ENCODE data around the gene NDUFB11. TPM values are rescaled to one million over a fixed set of nuclear protein-coding genes. Genes with fewer than 3 reads are reported as not detected.
"Not testable (repeated sequence)": the region's sequence is repeated elsewhere in the genome, so short reads cannot be mapped to it uniquely, and the experiment has no call there.

Gene NDUFB11
- total RNA-seq, 2 donors from 2014 or later: 72.3 to 94.4 TPM

DNA sequence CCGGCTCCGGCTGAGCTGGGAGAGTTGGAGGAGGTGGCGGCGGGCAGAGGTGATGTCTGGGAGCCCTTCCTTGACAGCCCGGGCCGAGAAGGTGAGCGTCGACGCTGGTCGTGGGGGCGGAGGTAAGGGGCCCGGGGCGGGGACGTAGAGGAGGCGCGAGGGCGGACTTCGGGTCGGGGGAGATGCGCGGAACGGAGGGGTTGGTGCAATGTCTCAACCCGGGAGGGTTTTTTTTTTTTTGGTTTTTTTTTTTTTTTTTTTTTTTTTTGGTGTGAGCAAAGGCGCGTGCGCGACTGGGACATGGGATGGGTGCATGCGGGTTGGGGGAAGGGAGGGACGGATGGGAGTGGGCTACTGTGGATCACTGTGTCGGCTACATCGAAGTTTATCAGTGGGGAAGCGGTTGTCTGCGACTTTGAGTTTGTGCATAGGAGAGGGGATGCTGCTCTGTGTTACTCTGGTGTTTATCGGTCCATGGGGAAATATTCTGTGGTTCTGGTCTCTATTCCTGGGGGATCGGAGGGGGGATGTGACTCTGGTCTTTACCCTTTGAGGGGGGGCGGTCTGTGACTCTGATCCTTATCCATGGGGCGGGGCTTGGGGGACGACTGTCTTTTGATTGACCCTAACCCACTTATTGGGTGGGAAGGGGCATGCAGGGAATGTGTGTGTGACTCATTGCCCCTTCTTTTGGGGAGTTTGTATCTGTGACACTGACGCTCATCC lies 1.1 kb upstream of the NDUFB11 start:
- peaks cover 9% of the 10 kb centered on the region for H3K4me1 Mint-ChIP-seq
- H3K4me3 Mint-ChIP-seq: peak overlapping the region; percentile 99
- H3K36me3 Mint-ChIP-seq (ENCODE audit: low read depth): peaks cover 83% of the 10 kb centered on the region
- H3K27me3 Mint-ChIP-seq: no peaks in the 10 kb centered on the region
- no peaks in the 10 kb centered on the region for H3K9me3 Mint-ChIP-seq
- H3K27ac Mint-ChIP-seq: peak overlapping the region; percentile 100
- no peak for ATAC-seq (replicated peaks)

DNA sequence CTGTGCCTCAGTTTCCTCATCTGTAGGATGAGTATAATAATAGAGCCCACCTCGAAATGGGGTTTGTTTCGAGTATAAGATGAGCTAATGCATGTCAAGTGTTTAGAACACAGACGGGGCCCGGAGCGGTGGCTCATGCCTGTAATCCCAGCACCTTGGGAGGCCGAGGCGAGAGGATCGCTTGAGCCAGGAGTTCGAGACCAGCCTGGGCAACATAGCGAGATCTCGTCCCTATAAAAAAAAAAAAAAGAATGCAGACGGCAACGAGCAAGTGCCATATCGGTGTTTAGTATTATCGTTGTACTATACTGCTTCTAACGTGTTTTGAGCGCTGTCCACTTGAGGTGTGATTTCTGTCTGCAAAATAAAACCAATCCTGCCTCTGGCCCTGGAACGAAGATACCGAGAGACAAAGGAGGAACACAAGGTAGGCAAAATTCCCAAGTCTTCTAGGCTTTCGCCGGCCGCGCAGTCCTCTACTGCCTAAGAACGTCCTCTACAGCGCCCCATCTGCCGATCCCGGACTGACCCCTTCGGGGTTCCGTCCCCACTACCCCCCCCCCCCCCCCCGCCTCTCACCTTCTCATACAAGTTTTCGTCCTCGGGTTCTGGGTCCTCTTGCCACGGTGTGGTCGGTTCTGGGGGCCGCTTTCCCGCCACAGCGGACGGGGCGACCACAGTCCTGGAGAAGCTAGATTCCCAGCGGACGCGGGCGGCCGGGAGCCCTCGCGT lies 442 bp downstream of the NDUFB11 start:
- Mint-ChIP-seq H3K27me3 (no peaks in the 10 kb centered on the region), H3K27ac (peak overlapping the region; percentile 100), H3K4me3 (peak overlapping the region; percentile 99), H3K9me3 (no peaks in the 10 kb centered on the region), H3K36me3 (ENCODE audit: low read depth) (peaks cover 83% of the 10 kb centered on the region), H3K4me1 (peaks cover 11% of the 10 kb centered on the region)
- ATAC-seq (replicated peaks): no peak

DNA sequence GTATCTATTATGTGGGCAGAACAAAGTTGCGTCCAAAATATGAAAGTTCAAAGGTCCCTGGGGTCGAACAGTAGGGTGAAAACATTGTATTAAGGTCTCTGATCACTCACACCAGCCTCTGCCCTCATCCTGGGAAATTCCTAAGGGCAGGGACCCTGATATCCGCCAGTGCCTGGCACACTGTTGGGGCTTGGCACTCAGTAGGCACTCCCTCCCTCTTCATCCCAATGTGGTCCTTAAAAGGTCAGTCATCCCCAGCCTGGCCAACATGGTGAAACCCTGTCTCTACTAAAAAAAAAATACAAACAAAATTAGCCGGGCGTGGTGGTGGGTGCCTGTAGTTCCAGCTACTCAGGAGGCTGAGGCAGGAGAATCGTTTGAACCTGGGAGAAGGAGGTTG lies 6.3 kb downstream of the NDUFB11 start:
- no peaks in the 10 kb centered on the region for H3K9me3 Mint-ChIP-seq
- peaks cover 10% of the 10 kb centered on the region for H3K4me1 Mint-ChIP-seq
- peaks cover 38% of the 10 kb centered on the region for H3K36me3 Mint-ChIP-seq (ENCODE audit: low read depth)
- H3K27me3 Mint-ChIP-seq: no peaks in the 10 kb centered on the region
- no peak overlapping the region for H3K27ac Mint-ChIP-seq
- no peak for ATAC-seq (replicated peaks)
- H3K4me3 Mint-ChIP-seq: no peak overlapping the region

DNA sequence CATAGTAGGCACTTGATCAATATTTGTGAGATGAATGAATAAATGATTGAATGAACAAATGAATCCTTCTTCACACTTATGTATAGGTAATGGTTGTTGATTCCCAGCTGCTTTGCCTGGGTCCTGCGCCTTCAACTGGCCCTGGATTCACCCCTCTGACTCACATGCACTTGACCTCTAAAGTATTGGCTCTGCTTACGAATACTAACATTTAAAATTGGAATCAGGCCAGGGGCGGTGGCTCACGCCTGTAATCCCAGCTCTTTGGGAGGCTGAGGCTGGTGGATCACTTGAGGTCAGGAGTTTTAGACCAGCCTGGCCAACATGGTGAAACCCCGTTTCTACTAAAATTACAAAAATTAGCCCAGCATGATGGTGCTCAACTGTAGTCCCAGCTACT lies 8.9 kb downstream of the NDUFB11 start:
- not testable (repeated sequence) for H3K4me1 Mint-ChIP-seq; H3K27me3 Mint-ChIP-seq; H3K9me3 Mint-ChIP-seq; ATAC-seq (replicated peaks); H3K4me3 Mint-ChIP-seq; H3K27ac Mint-ChIP-seq
- H3K36me3 Mint-ChIP-seq (ENCODE audit: low read depth): peaks cover 15% of the 10 kb centered on the region

DNA sequence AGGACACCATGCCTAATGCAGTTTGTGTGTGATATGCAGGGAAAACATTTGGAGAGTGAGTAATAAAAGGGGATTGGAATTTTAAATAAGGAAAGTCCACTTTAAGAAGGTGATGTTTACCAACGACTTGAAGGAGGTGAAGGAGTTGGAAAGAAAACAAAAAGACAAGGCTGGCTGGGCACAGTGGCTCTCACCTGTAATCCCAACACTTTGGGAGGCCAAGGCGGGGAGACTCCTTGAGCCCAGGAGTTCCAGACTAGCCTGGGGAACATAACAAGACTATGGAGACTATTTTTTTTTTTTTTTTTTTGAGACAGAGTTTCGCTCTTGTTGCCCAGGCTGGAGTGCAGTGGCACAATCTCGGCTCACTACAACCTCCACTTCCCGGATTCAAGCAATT lies 11.0 kb downstream of the NDUFB11 start:
- Mint-ChIP-seq H3K27me3 (no peaks in the 10 kb centered on the region), H3K4me1 (no peaks in the 10 kb centered on the region), H3K27ac (no peak overlapping the region), H3K4me3 (no peak overlapping the region), H3K36me3 (ENCODE audit: low read depth) (no peaks in the 10 kb centered on the region), H3K9me3 (no peaks in the 10 kb centered on the region)
- ATAC-seq (replicated peaks): no peak

DNA sequence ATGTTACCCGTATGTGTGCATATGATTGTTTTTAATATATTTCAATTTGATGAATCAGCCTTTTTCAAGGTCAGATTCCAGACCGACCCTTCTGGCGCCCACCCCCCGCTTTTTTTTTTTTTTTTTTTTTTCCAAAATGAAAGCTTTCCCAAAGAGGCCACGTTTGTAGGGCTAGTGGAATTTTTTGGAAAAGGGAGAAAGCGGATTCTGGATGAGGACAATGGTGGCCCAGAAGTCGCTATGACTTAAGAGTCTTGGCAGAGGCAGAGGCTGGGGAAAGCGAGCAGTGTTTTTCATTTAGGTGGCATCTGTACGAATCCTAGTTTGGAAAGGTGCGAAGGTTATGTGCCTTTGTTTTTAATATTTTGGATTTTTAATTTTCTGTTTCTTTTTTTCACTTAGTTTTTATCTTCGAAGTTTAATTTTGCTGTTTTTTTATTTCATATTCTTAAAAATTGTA lies 14.6 kb downstream of the NDUFB11 start:
- H3K27me3 Mint-ChIP-seq: no peaks in the 10 kb centered on the region
- no peaks in the 10 kb centered on the region for H3K36me3 Mint-ChIP-seq (ENCODE audit: low read depth)
- H3K4me1 Mint-ChIP-seq: no peaks in the 10 kb centered on the region
- ATAC-seq (replicated peaks): no peak
- peak overlapping the region; percentile 94 for H3K27ac Mint-ChIP-seq
- peak overlapping the region; percentile 96 for H3K4me3 Mint-ChIP-seq
- H3K9me3 Mint-ChIP-seq: no peaks in the 10 kb centered on the region

DNA sequence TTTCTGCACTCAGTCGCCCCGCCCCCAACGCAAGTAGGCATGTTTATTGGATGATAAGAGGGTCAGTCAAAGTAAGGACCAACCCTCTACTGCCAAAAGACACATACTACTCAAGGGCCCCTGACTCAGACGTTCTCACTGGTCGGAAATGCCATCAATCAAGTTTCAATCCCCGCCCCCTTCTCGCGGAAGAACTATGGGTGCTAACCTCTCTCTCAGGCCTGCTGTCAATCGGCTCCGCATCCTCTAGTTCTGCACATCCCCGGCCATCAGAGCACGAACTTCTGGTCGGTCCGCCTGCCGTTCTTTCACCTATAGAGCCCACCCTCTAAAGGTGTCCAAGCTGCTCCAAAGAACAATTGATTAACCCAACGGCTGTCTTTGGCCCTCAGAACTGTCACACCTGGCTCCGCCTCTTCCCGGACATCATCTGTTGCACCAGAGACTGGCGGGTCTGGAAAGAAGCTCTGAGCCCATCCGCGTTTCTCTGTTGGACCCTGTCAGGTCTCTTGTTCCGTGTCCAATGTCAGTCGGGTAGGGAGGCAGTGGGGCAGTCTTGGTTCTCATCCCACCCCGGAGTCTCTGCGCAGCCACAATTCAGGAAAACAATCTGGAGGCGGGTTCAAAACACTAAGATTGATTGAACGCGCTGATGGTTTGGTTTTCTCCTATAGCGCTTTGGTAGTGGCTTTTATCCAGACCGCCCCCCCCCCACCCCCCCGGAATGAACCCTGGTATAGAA lies 15.2 kb downstream of the NDUFB11 start:
- Mint-ChIP-seq H3K4me1 (no peaks in the 10 kb centered on the region), H3K27me3 (no peaks in the 10 kb centered on the region)
- ATAC-seq (replicated peaks): peak; percentile 99

DNA sequence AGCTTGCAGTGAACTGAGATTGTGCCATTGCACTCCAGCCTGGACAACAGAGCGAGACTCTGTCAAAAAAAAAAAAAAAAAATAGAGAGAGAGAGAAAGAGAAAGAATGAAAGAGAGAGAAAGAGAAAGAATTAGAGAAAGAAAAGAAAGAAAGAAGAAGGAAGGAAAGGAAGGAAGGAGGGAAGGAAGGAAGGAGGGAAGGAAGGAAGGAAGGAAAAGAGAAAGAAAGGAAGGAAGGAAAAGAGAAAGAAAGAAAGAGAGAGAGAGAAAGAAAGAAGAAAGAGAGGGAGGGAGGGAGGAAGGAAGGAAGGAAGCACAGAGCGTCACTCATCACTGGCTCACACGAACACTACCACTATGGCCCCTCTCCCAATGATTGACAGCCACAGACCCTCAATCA lies 20.0 kb downstream of the NDUFB11 start:
- not testable (repeated sequence) for H3K4me1 Mint-ChIP-seq; H3K36me3 Mint-ChIP-seq (ENCODE audit: low read depth); H3K27me3 Mint-ChIP-seq; H3K27ac Mint-ChIP-seq; H3K4me3 Mint-ChIP-seq; ATAC-seq (replicated peaks); H3K9me3 Mint-ChIP-seq

More for the DNA sequence above, 15.2 kb downstream of the NDUFB11 start:
- Mint-ChIP-seq H3K36me3 (ENCODE audit: low read depth) (no peaks in the 10 kb centered on the region), H3K4me3 (peak overlapping the region; percentile 96), H3K27ac (peak overlapping the region; percentile 94), H3K9me3 (no peaks in the 10 kb centered on the region)

DNA sequence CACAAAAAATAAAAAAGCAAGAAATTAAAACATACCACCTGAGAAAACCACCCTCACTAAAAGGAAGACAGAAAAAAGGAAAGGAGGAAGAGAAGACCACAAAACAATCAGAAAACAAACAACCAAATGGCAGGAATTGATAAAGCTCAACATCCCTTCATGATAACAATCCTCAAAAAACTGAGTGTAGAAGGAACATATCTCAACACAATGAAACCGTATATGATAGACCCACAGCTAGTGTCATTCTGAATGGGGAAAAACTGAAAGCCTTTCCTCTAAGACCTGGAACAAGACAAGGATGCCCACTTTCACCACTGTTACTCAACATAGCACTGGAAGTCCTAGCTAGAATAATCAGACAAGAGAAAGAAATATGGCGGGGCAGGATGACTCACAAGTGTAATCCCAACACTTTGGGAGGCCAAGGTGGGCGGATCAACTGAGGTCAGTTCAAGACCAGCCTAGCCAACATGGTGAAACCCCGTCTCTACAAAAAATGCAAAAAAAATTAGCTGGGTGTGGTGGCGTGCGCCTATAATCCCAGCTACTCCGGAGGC lies 27.9 kb downstream of the NDUFB11 start:
- not testable (repeated sequence) for H3K4me1 Mint-ChIP-seq; H3K27me3 Mint-ChIP-seq; H3K27ac Mint-ChIP-seq; ATAC-seq (replicated peaks); H3K36me3 Mint-ChIP-seq (ENCODE audit: low read depth); H3K9me3 Mint-ChIP-seq; H3K4me3 Mint-ChIP-seq

DNA sequence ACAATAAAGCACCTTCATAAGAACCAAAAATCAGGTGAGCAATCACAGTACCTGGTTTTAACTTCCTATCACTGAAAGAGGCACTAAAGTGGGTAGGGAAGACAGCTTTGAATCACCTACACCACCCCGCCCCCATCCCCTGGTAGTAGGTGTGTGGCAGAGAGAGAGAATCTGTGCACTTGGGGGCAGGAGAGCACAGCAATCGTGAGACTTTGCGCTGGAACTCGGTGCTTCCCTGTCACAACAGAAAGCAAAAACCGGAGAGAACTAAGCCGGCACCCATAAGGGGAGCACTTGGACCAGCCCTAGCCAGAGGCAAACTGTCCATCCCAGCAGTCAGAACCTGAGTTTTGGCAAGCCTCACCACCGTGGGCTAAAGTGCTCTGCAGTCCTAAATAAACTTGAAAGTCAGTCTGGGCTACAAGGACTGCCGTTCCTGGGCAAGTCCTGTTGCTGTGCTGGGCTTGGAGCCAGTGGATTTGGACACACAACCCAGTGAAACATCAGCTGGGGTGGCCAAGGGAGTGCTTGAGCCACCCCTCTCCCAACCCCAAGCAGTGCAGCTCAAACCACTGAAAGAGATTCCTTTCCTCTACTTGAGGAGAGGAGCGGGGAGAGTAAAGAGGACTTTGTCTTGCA lies 32.1 kb downstream of the NDUFB11 start:
- Mint-ChIP-seq H3K4me1 (no peaks in the 10 kb centered on the region), H3K36me3 (ENCODE audit: low read depth) (no peaks in the 10 kb centered on the region), H3K27me3 (no peaks in the 10 kb centered on the region), H3K4me3 (no peak overlapping the region), H3K27ac (no peak overlapping the region), H3K9me3 (no peaks in the 10 kb centered on the region)
- no peak for ATAC-seq (replicated peaks)

DNA sequence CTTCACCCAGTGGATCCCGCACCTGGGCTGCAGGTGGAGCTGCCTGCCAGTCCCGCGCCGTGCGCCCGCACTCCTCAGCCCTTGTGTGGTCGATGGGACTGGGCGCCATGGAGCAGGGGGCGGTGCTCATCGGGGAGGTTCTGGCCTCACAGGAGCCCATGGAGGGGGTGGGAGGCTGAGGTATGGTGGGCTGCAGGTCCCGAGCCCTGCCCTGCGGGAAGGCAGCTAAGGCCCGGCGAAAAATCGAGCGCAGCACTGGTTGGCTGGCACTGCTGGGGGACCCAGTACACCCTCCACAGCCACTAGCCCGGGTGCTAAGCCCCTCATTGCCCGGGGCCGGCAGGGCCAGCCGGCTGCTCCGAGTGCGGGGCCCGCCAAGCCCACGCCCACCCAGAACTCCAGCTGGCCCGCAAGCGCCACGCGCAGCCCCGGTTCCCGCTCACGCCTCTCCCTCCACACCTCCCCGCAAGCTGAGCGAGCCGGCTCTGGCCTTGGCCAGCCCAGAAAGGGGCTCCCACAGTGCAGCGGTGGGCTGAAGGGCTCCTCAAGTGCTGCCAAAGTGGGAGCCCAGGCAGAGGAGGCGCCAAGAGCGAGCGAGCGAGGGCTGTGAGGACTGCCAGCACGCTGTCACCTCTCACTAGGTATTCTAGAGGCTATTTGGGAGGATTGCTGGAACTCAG lies 33.4 kb downstream of the NDUFB11 start:
- not testable (repeated sequence) for H3K9me3 Mint-ChIP-seq; H3K4me1 Mint-ChIP-seq; H3K27ac Mint-ChIP-seq; H3K27me3 Mint-ChIP-seq; H3K4me3 Mint-ChIP-seq; ATAC-seq (replicated peaks); H3K36me3 Mint-ChIP-seq (ENCODE audit: low read depth)

DNA sequence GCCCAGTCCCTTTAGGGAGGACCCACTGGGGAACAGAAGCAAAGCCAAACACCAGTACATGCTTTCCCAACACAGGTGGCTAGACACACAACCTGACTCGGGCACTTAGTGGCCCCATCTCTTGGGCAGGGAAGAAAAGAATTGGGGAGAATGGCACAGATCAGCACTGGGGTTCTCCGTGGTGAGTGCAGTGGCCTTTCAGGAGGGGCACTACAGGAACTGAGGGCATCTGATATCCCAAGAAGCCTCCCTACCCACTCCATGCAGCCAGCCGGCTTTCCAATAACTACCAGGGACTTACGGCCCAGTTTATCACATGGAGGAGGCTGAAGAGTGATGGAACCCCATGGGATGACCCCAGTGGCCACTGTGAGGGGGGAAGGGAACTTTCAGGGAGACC lies 43.3 kb downstream of the NDUFB11 start:
- H3K27ac Mint-ChIP-seq: no peak overlapping the region
- H3K27me3 Mint-ChIP-seq: no peaks in the 10 kb centered on the region
- no peaks in the 10 kb centered on the region for H3K4me1 Mint-ChIP-seq
- H3K9me3 Mint-ChIP-seq: no peaks in the 10 kb centered on the region
- no peak for ATAC-seq (replicated peaks)
- H3K36me3 Mint-ChIP-seq (ENCODE audit: low read depth): no peaks in the 10 kb centered on the region
- H3K4me3 Mint-ChIP-seq: no peak overlapping the region

DNA sequence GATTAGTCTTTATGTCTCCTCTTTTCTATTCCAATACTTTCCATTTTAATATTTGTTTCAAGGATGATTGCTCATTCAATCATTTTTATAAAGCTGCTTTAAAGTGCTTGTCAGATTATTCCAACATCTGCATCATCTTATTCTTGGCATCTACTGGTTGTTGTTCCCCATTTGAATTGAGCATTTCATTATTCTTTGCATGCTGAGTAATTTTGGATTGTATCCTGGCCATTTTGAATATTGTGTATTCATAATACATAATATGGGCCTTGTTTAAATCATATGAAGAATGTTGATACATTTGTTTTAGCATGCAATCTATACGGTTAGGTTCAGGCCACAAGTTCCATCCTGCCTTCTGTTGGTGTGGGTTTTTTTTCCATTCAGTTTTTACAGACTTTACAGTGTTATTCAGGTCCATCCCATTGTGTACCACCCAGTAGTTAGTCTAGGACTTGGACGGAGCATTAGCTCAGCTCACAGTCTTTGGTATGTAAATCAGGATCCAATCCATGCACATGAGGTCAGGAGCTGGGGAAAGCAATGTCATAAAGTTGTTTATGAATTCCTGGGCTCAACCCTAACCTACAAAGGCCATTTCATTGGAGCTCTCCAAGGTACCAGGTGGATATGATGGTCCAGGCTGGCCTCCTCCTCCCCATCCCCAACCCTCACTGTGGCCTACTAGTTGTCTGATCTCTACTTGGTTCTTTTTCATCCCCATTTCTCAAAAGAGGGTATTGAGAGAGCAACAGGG lies 46.0 kb downstream of the NDUFB11 start:
- no peak overlapping the region for H3K27ac Mint-ChIP-seq
- ATAC-seq (replicated peaks): no peak
- H3K9me3 Mint-ChIP-seq: no peaks in the 10 kb centered on the region
- no peak overlapping the region for H3K4me3 Mint-ChIP-seq
- H3K36me3 Mint-ChIP-seq (ENCODE audit: low read depth): no peaks in the 10 kb centered on the region
- H3K27me3 Mint-ChIP-seq: no peaks in the 10 kb centered on the region
- H3K4me1 Mint-ChIP-seq: no peaks in the 10 kb centered on the region
